ENCODE data around the gene NPB.
A peak's percentile ranks its signal among the peaks of the same experiment; 100 is the strongest.

Gene NPB

GRCh38 chr17:81868674-81869220, 33.3 kb upstream of the NPB start:
- no peak overlapping the region for H3K4me3 ChIP-seq (ENCODE audit: low read length)
- no peak for DNase-seq (ENCODE audit: low read depth, low spot score)

- no peak for DNase-seq (ENCODE audit: low read depth, low spot score)
- peak overlapping the region; percentile 89 for H3K4me3 ChIP-seq (ENCODE audit: low read length)
These were observed 32.6 kb upstream of the NPB start for GRCh38 chr17:81869221-81870130.

- DNase-seq (ENCODE audit: low read depth, low spot score): no peak
- H3K4me3 ChIP-seq (ENCODE audit: low read length): peak overlapping the region; percentile 89
These were observed 31.7 kb upstream of the NPB start for GRCh38 chr17:81870131-81870980.

- no peak for DNase-seq (ENCODE audit: low read depth, low spot score)
- H3K4me3 ChIP-seq (ENCODE audit: low read length): peak within 1 kb of the TSS; percentile 89
These were observed 31.1 kb upstream of the NPB start, which contains the start of gene ARHGDIA for GRCh38 chr17:81870981-81871386. Gene ARHGDIA, minus strand, starts transcription at chr17:81871337. Its CDS starts 1,407 bp downstream, at chr17:81869930.

DNA sequence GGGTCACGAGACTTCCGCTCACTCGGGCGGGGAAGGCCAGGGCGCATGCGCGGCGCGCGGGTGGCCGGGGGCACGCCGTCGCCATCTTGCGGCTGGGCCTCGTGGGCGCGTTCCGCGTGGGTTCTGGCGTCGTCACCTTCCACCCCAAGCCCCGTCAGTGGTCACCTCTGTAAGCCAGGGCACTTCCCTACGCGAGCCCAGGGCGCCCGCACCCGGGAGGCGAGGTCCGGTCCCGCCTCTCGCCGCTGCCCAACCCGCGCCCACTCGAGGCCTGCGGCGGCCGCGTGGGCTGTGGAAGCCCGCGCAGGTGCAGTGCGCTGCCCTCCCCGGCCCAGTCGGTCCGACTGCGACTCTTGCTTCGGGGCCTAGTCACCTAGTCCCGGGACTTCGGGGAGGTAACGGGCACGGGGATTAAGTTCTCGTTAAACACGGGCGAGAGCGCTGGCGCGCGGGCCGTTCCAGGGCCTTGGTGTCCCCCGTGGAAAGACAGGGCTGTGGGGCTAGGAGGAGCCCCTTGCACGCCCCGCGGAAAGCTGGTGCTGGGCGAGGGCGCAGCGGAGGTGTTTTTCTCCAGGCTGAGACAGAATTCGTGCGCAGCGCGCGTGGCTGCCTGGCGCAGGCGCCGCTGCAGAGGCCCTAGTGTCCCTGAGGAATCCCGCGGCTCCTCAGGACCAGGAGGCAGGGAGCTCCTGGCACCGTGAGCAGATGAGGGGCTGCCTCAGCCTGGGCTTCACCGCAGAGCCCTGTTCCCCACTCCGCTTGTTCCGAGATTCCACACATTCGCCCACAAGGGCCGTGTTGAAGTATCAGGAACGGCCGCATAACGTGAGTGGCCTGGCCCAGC, 30.4 kb upstream of the NPB start:
- peak overlapping the region; percentile 89 for H3K4me3 ChIP-seq (ENCODE audit: low read length)
- peak; percentile 80 for DNase-seq (ENCODE audit: low read depth, low spot score)

GRCh38 chr17:81877569-81877968, 24.5 kb upstream of the NPB start:
- DNase-seq (ENCODE audit: low read depth, low spot score): no peak
- no peak overlapping the region for H3K4me3 ChIP-seq (ENCODE audit: low read length)

GRCh38 chr17:81878294-81878693, 23.7 kb upstream of the NPB start:
- H3K4me3 ChIP-seq (ENCODE audit: low read length): no peak overlapping the region
- DNase-seq (ENCODE audit: low read depth, low spot score): no peak

DNA sequence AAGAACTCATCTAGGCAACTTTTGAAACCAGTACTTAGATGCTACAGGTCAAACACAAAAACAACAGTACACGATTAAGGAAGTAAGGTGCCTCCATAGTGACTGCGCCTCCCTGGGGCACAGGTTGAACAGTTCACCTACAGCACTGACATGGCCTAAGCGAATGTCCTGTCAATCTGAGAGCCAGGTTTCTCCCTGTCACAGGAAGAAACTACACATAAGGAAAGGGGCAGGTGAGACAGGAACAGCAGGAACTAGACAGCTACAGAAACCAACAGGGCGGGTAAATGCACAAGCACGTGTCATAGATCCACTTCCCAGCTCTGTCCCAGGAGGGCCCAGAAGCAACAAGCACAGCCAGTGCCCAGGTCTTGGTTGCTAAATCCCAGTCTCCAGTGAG, 22.9 kb upstream of the NPB start:
- no peak for DNase-seq (ENCODE audit: low read depth, low spot score)
- H3K4me3 ChIP-seq (ENCODE audit: low read length): no peak overlapping the region

GRCh38 chr17:81884520-81884919, 17.5 kb upstream of the NPB start:
- no peak for DNase-seq (ENCODE audit: low read depth, low spot score)
- no peak overlapping the region for H3K4me3 ChIP-seq (ENCODE audit: low read length)

GRCh38 chr17:81884968-81885367, 17.1 kb upstream of the NPB start:
- DNase-seq (ENCODE audit: low read depth, low spot score): no peak
- H3K4me3 ChIP-seq (ENCODE audit: low read length): no peak overlapping the region

- DNase-seq (ENCODE audit: low read depth, low spot score): no peak
- H3K4me3 ChIP-seq (ENCODE audit: low read length): no peak overlapping the region
These were observed 16.6 kb upstream of the NPB start for GRCh38 chr17:81885454-81885853.

GRCh38 chr17:81885869-81886548, 16.0 kb upstream of the NPB start:
- no peak for DNase-seq (ENCODE audit: low read depth, low spot score)
- H3K4me3 ChIP-seq (ENCODE audit: low read length): no peak overlapping the region

DNA sequence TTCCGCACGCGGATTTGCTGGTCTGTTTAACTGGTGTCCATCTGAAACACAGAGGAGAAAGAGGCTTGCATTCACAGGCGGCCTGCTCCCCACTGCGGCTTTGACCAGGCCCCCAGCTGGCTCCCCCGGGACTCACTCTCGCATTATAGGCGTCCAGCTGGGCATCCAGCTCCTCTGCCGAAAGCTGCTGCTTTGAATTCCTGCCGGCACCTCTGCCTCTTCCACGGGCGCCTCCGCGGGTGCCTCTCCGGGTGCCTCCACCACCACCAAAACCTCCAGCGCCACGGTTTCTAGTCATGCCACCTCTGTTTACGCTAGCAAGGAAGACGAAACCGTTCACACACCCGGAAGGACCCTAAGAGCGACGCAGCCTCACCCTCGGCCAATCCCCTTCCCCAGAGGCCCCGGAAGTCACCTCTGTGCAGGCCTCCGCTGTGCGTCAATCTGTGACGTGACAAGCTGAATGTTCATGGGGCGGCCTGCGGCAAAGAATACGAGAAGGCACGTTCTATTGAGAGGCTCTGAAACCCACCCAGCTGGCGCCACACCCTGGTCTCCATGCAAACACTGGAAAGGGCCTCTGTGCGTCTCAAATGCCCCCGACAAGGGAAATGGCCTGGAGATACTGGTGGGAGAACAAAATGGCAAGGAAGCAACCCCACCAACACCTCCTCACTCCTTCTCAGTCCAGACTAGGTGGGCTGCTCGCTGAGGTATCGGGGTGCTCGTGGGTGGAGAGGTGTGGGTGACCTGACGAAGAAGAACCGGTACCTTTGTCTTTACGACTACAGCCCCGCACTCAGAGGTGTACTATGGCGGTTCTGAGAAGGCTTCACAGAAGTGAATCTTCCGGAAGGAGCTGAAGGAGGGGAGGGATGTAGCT, 13.7 kb upstream of the NPB start:
- H3K4me3 ChIP-seq (ENCODE audit: low read length): no peak overlapping the region
- DNase-seq (ENCODE audit: low read depth, low spot score): no peak

GRCh38 chr17:81888988-81889595, 12.9 kb upstream of the NPB start:
- DNase-seq (ENCODE audit: low read depth, low spot score): no peak
- H3K4me3 ChIP-seq (ENCODE audit: low read length): 0 out of 2 replicates have a peak overlapping the region, but pooled peaks have one; percentile 91

GRCh38 chr17:81889602-81890001, 12.4 kb upstream of the NPB start:
- peak overlapping the region; percentile 91 for H3K4me3 ChIP-seq (ENCODE audit: low read length)
- no peak for DNase-seq (ENCODE audit: low read depth, low spot score)

- no peak for DNase-seq (ENCODE audit: low read depth, low spot score)
- peak overlapping the region; percentile 91 for H3K4me3 ChIP-seq (ENCODE audit: low read length)
These were observed 11.4 kb upstream of the NPB start for GRCh38 chr17:81890447-81891302.
